Measurements from ENCODE around the gene IL6R. TPM values are rescaled to one million over a fixed set of nuclear protein-coding genes. Genes with fewer than 3 reads are reported as not detected.

The IL6R gene
- total and polyA plus RNA-seq, 2 of the 4 experiments (the other 2 are of a cell fraction): 5.3 to 9.5 TPM

GRCh38 chr1:154448331-154448811 is 43.2 kb downstream of the IL6R start:
- Histone ChIP-seq H4K91ac (ENCODE audit: insufficient read depth, low read depth, low read length) (peak overlapping the region; percentile 32), H3K4me3 (ENCODE audit: insufficient read depth, low read depth, low read length) (no peak overlapping the region), H4K20me1 (ENCODE audit: insufficient read depth, low read length) (peaks cover 16% of the 10 kb centered on the region; the same call in 1 of the 2 replicates), H3K23ac (ENCODE audit: low read depth, low read length) (no peak overlapping the region), H3K9me1 (ENCODE audit: insufficient read depth, low read length) (peaks cover 9% of the 10 kb centered on the region), H3K4ac (ENCODE audit: low read depth, low read length) (no peak overlapping the region), H4K8ac (ENCODE audit: low read depth in 2 of 2, low read length in 2 of 2) (no peak overlapping the region), H3K14ac (replicated peaks; ENCODE audit: low read depth, low read length) (no peak overlapping the region), H3K18ac (ENCODE audit: low read depth, low read length) (no peak overlapping the region; the same call in 1 of the 2 replicates), H2AK5ac (ENCODE audit: low read depth, low read length) (peak overlapping the region; percentile 13; the same call in 1 of the 2 replicates), H2BK15ac (ENCODE audit: low read depth, low read length) (0 out of 3 replicates have a peak overlapping the region, but pooled peaks have one; percentile 25), H3K56ac (ENCODE audit: extremely low read depth, insufficient read depth, low read length) (no peak overlapping the region), H2AK9ac (replicated peaks; ENCODE audit: low read depth, low read length, poor library complexity) (no peak overlapping the region), H3K9ac (ENCODE audit: low read depth, low read length) (no peak overlapping the region), H2AFZ (replicated peaks; ENCODE audit: low read length, poor library complexity) (no peak overlapping the region), H3K27ac (ENCODE audit: insufficient read depth, low read length) (no peak overlapping the region), H3K36me3 (ENCODE audit: control insufficient read depth, insufficient read depth, low read length) (peaks cover 28% of the 10 kb centered on the region), H3K9me3 (ENCODE audit: control insufficient read depth, insufficient read depth, low read length) (no peaks in the 10 kb centered on the region), H2BK5ac (ENCODE audit: low read depth, low read length, poor library complexity, severe bottlenecking) (no peak overlapping the region), H3K4me2 (ENCODE audit: low read depth, low read length) (no peak overlapping the region), H3K27me3 (ENCODE audit: control insufficient read depth, insufficient read depth, low read length) (peaks cover 3% of the 10 kb centered on the region; the same call in 1 of the 2 replicates), H3K79me1 (ENCODE audit: low read depth in 1 of 2, low read length in 2 of 2) (no peaks in the 10 kb centered on the region), H3K4me1 (ENCODE audit: control insufficient read depth, insufficient read depth, low read length) (peaks cover 25% of the 10 kb centered on the region), H2BK120ac (ENCODE audit: low read depth, low read length) (peak overlapping the region; percentile 57; the same call in 1 of the 2 replicates), H4K5ac (ENCODE audit: low read depth, low read length) (no peak overlapping the region; the same call in 1 of the 2 replicates), H2BK20ac (ENCODE audit: low read depth, low read length) (peak overlapping the region; percentile 50; the same call in 1 of the 2 replicates)
- ATAC-seq (ENCODE audit: low read depth) (no peak), DNase-seq (no peak)
- dilution Hi-C loops (cut with HindIII; ENCODE audit: low sequenced_read_pairs, unreplicated experiment): no loop called here
- no TSS peak for BruUV-seq (replicated peaks)
- in situ Hi-C loops (cut with MboI; ENCODE audit: low sequenced_read_pairs): no loop called here
- TF ChIP-seq USF2 (IDR thresholded peaks at IDR 0.05; ENCODE audit: low read depth, low read length) (no peak), MXI1 (IDR thresholded peaks at IDR 0.05; ENCODE audit: borderline replicate concordance, low read depth, low read length) (no peak), CHD1 (IDR thresholded peaks at IDR 0.05; ENCODE audit: low read depth, low read length) (no peak), FOS (IDR thresholded peaks at IDR 0.05; ENCODE audit: low read depth, low read length) (no peak), CEBPB (IDR thresholded peaks at IDR 0.05; ENCODE audit: low read depth, low read length) (no peak)
- CTCF ChIA-PET: no interaction called here
- 80% methylated on average over 2 of the region's 7 CpGs; no CpG with 5 or more reads in 1 of the 2 experiments for WGBS, 2 experiments (ENCODE audit: extremely low coverage in 2 of 2, insufficient read length in 1 of 2)
- POLR2A ChIA-PET (ENCODE audit: unreplicated experiment): no interaction called here
- intact Hi-C loops (cut with micrococcal nuclease): loop anchor here (5.0 to 10.0 kb wide), 2 partner anchors 96 to 174 kb away; partner anchors contain the start of gene HAX1

Measured in IMR-90 (cell line).